Activated gamma-delta T cell treated with Interleukin-2 at 50 U/mL for 16 hours (primary cell): ENCODE measurements around the gene PSME1.

ENCODE experiments used
- DNase-seq: peaks from one replicate; pipeline ENCODE4 v3.0.0-alpha.2; 2020

The PSME1 gene

DNA sequence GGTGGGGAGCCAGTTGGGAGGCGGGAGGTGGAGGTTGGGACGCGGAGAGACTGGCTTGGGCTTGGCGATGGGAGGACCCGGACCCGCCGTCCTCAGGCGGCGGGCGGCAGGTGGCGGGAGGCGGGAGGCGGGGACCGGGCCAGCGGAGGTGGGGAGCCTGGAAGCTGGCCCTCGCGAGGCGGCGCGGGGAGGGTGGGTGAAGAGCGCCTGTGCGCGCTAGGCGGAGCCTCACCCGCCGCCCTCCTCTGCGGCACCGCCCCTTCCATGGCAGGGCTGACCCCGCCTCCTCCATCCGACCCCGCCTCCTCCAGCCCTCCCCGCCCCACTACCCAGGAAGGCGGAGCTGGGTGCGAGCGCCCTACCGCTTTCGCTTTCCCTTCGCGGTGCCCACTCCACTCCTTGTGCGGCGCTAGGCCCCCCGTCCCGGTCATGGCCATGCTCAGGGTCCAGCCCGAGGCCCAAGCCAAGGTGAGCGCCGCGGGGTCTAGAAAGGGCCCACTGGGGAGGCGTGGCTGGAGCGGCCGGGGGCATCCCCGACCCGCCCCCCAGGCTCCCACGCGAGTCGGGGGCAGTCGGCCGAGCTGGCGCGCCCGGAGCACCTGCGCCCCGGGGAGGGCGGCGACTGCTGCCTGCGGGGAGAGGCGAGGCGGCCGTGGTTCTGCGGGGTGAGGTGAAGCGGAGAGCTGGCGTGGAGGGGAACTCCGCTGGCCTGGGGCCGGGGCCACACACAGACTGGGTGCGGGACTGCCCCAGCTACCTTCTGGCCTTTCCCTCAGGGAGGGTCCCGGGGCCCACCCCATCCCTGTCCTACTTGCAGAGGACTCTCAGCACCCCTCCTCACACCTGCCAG, at the start of gene PSME1:
PSME1 (plus strand) TSS at position 361 of the 850 bp plus-strand sequence; CDS start at position 430, 69 bp downstream.
- DNase-seq: peak; percentile 93

DNA sequence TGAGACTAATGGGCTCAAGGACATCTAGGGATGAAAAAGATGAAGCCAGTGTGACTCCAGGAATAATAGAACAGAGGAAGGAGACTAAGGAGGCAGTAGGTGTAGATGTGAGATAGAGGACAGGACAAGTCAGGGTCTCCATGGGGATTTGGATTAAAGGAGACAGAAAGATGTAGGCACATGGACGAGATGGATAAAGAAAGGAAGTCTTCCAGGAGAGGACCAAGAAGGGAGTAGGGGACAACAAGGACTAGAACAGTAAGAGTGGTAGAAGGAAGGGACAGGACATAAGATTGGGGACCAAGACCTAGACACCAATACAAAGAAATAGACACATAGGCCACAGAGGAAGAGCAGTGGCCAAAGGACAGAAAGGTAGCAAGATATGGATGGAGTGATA, 49.0 kb upstream of the PSME1 start:
- no peak for DNase-seq

DNA sequence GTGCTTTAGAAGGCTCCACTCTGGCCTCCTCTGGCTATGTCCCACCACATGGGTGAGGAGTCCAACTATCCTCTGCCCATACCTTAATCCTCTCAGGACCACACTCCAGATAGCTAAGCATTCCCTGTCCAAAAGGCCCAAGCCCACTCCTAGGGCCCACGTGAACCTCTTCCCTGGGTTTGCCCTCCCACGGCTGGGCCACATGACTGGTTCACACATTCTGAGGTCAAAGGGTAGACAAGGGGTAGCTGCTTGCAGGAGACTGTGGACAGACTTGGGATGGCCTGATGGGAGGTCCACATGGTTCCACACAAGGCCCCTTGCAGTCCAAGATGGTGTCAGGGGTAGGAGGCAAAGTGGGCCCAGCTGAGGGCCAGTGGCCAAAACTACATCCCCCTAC, 47.9 kb upstream of the PSME1 start:
- no peak for DNase-seq

DNA sequence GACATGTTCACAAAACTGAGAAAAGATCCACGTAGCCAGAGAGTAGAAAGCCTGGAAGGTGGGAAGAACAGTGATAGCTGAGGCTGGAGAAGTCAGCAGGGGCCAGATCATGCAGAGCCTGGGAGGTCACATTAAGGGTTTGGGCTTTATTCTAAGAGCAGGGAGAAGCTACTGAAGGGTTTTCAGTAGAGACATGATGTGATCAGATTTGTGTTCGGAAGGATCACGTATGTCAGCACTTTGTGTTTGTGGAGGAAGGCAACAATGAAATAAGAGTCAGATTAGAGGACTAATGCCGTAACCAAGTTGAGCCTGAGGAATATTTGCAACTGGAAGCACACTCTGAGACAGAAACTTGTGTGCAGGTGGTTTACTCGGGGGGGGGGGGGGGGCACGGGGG, 46.1 kb upstream of the PSME1 start:
- no peak for DNase-seq

DNA sequence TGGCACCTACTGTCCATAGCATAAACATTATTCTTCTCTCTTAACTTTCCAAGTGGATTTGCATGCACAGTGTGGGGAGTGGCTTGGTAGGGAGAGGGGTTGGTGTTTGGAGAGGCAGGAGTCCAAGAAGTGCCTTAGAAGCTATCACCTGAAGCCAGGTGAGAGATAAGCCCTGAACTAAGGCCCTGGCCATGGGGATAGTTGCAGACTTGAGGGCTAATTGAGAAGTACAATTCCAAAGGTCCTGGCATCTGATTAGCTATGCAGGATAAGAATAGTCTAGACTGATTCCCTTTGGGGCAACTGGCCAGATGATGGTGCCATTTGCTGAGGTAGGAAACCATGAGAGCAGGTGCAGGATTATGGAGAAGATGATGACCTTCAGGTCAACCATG, 43.9 kb upstream of the PSME1 start:
- no peak for DNase-seq

DNA sequence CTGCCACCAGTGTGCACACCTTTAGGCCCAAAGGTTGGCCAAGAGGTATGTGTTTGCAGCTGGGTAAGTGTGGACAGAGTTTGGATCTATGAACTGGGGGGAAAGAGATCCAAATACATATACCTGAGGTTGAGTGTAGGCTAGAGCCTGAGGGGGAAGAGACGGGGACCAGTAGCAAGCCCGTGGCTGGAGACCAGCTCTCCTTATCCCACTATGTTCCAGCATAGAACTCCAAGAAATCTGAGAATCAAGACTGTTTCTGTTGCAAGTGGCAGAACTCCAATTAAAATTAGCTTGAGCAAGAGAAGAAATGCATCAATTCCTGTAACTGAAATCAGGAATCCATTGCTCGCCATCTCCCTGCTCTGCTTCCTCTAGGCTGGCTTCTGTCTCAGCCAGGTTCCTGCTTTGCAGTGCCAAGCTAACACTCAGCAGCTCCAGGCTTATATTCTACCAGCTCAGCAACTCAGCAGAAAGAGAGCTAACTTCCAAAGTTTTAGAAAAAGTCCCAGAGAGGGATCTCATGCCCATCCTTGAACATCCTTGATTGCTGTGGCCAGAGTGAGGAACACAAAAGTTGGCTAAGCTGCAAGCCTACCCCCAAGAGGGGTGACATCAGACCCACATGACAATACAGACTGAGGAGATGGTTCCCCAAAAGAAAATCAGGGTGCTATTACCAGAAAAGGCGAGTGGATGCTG, 43.3 kb upstream of the PSME1 start:
- DNase-seq: no peak

DNA sequence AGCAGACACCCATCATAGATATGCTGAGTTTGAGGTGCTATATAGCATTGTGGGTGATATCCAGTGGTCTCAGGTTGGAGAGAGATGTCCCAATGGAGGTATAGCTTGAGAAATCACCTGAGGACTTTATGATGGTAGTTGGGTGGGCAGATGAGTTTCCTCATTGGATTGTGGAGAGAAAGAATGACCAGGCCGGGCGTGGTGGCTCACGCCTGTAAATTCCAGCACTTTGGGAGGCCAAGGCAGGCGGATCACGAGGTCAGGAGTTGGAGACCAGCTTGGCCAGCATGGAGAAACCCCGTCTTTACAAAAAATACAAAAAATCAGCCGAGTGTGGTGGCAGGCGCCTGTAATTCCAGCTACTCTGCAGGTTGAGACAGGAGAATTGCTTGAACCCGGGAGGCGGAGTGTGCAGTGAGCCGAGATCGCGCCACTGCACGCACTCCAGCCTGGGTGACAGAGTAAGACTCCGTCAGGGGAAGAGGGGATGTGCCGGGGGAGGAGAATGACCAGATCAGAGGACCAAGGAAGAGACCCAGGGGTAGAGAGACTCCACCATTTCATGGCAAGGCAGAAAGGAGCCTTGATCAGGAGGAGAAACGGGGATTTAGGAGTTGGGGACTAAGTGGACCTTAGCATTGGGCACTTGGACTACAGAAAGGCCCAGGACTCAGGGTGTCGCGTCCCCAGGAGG, 42.6 kb upstream of the PSME1 start:
- DNase-seq: no peak

DNA sequence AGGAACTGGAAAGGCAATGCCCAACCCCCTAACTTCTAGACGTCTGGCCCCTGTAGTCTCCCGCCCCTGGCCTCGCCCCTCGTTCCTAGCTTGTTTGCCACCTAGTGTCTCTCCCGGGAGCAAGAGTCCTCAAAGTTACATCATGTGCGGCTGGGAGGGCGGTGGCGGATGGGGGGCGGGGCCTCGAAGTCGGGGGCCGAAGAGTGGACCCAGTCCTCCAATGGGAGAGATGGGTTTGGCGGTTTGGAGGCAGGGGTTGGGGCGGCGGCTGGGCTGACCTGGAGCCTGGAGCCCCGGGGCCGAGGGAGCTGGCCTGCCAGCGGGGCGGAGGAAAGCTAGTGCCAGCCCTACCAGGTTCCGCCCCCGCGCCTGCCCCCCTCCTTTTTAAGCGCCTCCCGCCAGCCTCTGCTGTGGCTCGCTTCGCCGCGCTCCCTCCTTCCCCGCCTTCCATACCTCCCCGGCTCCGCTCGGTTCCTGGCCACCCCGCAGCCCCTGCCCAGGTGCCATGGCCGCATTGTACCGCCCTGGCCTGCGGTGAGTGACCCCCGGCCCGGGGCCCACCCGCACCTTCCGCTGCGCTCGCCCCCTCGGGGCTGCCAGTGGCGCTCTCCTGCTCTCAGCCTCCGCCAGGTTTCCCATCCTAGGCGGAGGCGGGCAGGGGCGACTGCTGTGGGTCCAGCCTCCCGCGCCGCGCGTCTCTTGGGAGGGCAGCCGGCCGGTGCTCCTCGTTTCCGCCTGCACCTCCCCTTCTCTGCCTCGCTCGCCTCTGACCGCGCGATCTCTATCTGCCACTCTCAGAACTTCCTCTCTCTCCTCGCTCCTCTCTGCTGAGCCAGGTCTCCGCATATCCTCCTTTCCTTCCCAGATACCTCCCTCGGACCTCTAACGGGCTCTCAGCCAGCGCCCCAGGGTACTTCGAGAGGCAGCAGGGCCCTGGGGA, 41.8 kb upstream of the PSME1 start, which contains the start of gene PCK2:
PCK2 (plus strand) TSS at position 411 of the 940 bp plus-strand sequence; CDS start at position 506, 95 bp downstream.
- peak; percentile 69 for DNase-seq

DNA sequence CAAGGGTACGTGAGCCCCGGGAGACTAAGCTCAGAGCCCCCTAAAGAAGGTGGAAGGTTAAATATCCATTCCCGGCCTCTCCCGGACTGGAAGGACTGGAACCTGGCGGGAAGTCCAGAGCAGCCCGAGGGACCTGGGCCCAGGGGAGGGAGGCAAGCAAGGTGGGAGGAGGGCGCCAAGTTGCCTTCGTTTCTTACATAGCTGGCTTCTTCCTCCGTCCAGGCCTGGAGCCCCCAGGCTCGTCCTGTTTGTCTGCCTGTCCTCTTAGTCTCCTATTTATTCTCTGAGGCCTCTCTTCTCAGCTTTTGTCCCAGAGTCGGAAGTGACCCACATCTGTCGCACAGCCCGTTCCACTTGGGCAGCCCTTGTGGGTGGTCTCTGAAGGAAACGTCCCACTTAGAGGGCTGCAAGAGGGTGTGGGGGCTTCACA, 41.1 kb upstream of the PSME1 start:
- DNase-seq: no peak

DNA sequence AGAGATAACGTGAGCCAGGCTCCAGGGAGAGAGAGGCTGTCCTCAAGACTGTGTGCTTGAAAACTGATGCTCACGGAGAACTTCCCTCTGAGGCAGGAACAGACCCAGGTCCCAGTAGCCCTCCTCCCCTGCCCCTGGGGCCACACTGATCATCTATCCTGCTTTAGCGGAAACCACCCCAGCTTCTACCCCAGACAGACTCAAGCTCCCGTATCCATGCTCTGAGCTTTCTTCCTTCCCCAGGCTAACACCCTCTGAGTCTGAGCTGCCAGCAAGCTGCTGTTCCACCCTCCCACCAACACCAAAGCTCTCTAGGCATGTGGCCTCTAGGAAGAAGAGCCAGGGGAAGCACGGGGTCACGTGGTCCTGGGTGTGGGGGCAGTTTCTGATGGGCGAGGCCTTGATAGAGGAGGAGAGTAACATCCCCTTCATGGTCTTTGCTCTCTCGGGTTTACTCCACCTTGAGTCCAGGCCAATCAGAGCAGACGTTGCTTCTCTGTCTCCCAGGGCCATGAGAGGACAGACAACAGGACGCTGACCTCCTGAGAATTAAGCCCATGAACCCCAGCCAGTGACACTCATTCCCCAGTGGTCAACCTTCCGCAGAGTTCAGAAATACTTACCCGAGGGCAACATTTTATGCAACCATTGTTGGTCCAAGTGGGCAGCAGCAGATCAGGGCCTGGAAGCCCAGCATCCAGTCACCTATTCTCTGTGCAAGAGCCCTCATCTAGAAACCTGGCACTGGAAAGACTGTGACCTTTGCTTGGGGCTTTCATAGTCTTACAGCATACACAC, 40.5 kb upstream of the PSME1 start:
- DNase-seq: no peak

DNA sequence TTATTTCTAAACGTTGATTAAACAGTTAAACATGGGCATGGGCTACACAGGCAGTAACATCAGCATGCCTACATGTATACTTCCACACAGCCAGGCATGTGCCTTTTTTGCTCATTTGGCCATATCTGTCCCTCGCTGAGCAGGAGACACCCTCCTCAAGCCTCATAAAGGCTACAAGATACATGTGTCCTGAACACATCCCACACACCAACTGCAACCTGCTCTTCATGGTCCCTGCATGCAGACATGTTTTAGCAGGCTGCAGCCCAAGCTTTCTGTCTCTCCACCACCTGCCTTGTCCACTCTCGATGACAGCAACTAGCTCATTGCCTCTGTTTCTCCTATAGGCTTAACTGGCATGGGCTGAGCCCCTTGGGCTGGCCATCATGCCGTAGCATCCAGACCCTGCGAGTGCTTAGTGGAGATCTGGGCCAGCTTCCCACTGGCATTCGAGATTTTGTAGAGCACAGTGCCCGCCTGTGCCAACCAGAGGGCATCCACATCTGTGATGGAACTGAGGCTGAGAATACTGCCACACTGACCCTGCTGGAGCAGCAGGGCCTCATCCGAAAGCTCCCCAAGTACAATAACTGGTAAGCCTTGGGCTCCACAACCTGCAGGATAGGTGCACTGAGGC, 39.3 kb upstream of the PSME1 start:
- no peak for DNase-seq

DNA sequence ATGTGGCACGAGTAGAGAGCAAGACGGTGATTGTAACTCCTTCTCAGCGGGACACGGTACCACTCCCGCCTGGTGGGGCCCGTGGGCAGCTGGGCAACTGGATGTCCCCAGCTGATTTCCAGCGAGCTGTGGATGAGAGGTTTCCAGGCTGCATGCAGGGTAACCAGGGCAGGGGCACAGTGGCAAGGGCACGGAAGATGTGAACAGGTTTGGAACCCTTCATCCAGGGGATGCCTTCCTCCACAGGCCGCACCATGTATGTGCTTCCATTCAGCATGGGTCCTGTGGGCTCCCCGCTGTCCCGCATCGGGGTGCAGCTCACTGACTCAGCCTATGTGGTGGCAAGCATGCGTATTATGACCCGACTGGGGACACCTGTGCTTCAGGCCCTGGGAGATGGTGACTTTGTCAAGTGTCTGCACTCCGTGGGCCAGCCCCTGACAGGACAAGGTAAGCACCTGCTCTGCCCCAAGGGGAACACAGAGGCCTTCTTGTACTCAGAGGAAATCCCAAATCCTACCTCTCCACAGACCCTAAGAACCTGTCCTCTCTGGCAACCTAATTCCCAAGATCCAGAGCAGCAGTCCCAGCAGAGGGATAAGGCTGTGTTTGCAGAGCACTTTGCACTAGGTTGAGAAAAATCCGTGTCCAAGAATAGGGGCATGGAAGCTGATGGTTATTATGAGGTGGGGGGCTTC, 37.6 kb upstream of the PSME1 start:
- no peak for DNase-seq

DNA sequence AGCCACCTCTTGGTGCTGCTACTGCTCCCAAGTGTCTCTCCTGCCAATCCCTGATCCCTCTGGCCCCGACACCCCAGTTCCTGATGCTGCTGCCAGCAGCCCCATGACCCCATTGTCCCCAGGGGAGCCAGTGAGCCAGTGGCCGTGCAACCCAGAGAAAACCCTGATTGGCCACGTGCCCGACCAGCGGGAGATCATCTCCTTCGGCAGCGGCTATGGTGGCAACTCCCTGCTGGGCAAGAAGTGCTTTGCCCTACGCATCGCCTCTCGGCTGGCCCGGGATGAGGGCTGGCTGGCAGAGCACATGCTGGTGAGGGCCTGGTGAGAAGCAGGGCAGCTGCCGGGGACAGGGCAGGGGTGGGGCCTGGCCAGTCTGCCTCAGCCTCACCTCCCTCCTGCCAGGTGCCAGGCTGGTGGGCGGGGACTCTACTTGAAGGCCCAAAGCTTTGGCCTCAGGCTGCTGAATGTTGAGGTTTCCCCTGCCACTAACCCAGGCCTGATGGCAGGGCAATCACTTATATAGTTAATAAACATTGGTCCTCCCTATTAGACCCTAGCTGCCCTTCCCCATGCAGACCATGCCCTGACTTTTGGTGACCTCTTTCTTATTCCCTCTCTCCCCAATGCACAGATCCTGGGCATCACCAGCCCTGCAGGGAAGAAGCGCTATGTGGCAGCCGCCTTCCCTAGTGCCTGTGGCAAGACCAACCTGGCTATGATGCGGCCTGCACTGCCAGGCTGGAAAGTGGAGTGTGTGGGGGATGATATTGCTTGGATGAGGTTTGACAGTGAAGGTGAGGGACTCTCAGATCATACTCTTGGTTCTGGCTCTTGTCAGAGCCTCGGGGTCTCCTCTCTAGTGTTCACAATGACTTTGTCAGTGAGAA, 36.8 kb upstream of the PSME1 start:
- DNase-seq: no peak

DNA sequence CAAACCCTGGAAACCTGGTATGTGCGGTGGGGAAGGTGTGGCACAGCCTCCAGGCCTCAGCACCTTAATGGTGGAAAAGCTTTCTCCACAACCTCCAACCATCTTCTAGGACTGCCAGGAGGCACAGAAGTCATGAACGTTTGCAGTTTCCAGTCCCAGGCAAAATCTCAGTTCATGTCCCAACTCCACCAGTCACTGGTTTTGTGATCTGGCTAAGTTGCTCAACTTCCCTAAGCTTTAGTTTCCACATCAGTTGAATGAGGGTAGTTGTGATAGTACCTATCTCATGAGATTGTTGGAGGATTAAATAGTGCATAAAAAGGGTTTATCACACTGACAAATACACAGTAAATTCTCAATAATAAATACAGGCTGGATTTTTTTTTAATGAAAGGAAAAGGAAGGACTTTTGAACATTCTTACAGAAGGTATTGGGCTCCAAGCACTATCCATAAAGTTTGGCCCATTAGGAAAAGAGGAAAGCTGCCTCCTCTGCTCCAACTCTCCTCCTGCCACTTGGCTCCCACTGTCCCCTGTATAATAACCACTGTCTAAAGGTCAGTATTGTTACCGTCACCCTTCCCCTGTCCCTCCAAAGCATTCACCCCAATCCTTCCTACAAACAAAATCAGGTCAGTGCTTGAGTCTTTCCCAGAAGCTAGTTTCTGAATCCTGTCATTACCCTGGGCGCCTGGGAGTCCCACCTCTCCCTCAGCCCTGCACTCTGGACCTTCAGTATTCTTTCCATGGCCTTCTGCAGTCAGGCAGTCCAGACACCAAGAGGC, 35.6 kb upstream of the PSME1 start:
- DNase-seq: no peak

DNA sequence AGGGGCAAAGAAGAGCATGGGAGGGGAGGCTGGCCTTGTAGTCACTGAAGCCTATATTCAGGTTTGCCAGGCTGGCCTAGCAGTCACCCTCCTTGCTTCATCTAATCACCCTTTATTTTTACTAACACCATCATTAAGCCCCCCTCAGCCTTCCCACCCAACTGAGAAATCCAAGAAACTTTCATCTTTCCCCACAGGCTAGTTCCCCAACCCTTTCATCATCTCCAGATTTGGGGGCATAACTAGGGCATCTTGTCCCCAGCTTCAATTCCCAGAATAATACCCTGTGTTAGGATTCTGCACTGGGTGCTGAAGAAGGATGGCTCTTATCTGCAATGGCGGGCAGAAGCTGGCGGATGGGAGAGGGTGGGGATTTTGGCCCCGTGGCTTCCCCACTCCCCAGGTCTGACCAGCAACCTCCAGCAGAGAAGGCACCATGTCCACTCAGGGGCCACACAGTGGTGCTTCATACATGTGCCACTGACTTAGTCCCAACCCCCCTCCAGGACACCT, 35.0 kb upstream of the PSME1 start:
- no peak for DNase-seq

DNA sequence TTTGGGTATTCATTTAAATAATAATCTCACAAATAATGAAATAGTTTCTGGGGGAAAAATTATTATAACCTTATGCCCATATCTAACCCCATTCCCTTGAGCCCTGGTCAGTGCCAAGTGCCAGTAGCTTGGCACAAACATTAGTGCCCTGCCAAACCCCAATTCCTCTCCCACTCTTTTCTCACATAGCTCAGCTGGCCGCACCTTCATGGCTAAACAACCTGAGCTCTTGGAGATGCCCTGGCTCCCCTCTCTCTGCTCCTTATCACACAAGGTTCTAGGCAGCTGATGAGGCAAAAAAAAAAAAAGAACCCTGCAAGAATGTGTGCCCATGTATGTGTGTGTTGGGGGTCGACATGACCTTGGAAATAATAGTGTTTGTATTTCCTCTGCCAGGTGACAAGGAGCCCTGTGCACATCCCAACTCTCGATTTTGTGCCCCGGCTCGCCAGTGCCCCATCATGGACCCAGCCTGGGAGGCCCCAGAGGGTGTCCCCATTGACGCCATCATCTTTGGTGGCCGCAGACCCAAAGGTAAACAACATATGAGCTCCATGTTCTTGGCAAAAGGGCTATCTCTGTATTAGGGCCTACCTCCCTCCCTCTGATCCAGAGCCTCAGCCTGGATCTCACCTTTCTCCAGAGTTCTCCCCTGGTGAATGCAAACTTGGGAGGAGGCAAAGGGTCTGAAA, 33.5 kb upstream of the PSME1 start:
- DNase-seq: no peak

DNA sequence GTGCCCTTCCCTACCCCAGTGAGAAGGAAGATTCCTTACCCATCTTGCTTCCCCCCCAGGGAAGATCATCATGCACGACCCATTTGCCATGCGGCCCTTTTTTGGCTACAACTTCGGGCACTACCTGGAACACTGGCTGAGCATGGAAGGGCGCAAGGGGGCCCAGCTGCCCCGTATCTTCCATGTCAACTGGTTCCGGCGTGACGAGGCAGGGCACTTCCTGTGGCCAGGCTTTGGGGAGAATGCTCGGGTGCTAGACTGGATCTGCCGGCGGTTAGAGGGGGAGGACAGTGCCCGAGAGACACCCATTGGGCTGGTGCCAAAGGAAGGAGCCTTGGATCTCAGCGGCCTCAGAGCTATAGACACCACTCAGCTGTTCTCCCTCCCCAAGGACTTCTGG, 32.5 kb upstream of the PSME1 start:
- DNase-seq: no peak
